ENCODE measurements around the gene ABCD3.
"Not testable (repeated sequence)": the region's sequence is repeated elsewhere in the genome, so short reads cannot be mapped to it uniquely, and the experiment has no call there.

ABCD3 gene

DNA sequence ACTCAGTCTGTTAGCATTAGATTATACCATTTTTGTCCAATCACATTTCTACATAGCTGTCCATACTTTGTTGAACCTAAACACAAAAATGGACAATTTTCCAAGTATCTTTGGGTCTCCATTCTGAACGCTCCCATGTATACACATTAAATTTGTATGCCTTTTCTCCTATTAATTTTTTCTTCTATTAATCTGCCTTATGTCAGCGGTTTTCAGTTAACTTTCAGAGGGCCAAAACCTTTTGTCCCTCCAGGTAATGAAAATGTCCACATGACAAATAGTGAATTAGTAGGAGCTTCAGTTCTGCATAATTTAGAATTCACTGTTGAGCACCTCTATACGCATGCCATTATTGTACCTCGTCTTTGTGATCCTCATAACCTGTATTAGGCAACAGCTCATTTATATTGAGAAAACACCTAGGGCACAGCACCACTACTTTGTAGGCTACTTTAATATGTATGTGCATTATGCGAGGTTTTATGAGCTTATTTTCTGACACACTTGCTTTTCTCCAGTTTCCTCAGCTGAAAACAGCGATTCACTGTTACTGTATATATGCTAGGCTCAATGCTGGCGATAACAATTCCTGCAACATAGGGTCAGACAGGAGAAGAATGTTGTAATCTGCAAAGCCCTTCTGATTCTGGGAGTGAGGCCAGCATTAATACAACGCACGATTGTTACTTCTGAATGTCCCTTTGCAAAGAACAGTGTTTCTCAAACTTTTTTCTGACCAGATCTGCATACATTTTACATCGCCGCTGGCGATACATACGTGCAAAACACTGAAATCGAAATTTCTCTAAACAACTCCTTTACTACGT is 1.1 kb upstream of the ABCD3 start:
- DNase-seq: no peak

GRCh38 chr1:94417728-94417977 is 536 bp upstream of the ABCD3 start:
- DNase-seq: no peak

GRCh38 chr1:94418664-94419655 is 771 bp downstream of the ABCD3 start:
- no peak for DNase-seq

- no peak for DNase-seq
Measured at GRCh38 chr1:94422115-94422820, 4.1 kb downstream of the ABCD3 start.

GRCh38 chr1:94425821-94426484 is 7.8 kb downstream of the ABCD3 start:
- no peak for DNase-seq

DNA sequence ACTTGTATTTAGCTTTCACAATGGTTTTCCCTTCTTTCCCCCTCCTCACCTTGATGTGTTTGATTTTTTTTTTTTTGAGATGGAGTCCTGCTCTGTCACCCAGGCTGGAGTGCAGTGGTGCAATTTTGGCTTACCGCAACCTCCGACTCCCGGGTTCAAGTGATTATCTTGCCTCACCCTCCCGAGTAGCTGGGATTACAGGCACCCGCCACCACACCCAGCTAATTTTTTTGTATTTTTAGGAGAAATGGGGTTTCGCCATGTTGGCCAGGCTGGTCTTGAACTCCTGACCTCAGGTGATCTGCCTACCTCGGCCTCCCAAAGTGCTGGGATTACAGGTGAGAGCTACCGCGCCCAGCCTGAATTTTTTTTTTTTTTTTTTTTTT is 8.3 kb downstream of the ABCD3 start:
- DNase-seq: not testable (repeated sequence)

DNA sequence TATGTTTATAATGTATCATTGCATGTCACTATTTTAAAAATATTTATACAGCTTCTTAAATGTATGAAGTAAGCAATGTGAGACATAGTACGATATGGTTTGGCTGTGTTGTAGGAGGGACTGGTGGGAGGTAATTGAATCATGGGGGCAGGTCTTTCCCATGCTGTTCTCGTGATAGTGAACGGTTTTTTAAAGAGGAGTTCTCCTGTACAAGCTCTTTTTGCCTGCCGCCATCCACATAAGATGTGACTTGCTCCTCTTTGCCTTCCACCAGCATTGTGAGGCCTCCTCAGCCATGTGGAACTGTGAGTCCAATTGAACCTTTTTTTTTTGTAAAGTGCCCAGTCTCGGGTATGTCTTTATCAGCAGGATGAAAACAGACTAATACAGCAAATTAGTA is 10.3 kb downstream of the ABCD3 start:
- no peak for DNase-seq

DNA sequence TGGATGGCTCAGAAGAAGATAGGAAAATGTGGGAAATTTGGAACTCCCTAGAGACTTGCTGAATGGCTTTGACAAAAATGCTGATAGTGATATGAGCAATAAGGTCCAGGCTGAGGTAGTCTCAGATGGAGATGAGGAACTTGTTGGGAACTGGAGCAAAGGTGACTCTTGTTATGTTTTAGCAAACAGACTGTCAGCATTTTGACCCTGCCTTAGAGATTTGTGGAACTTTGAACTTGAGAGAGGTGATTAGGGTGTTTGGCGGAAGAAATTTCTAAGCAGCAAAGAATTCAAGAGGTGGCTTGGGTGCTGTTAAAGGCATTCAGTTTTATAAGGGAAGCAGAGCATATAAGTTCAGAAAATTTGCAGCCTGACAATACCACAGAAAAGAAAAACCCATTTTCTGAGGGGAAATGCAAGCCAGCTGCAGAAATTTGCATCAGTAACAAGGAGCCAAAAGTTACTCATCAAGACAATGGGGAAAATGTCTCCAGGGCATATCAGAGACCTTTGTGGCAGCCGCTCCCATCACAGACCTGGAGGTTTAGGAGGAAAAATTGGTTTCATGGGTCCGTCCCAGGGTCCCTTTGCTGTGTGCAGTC is 10.8 kb downstream of the ABCD3 start:
- not testable (repeated sequence) for DNase-seq

GRCh38 chr1:94430066-94430465 is 11.9 kb downstream of the ABCD3 start:
- not testable (repeated sequence) for DNase-seq

DNA sequence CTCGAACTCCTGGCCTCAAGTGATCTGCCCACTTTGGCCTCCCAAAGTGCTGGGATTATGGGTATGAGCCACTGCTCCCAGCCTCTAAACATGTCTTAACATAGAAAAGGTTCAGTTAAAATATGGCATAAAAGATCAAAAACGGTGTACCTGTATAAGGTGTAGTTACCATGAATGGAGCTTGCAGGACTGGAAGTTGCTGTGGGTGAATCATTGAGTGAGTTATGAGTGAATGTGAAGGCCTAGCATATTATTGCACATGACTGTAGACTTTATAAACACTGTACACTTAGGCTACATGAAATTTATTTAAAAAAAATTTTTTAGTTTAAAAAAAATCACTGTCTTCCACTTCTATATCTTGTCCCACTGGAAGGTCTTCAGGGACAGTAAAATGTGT is 15.7 kb downstream of the ABCD3 start:
- no peak for DNase-seq

- DNase-seq: no peak
Measured at GRCh38 chr1:94434365-94435045, 16.3 kb downstream of the ABCD3 start.

- DNase-seq: no peak
Measured at GRCh38 chr1:94438692-94439276, 20.6 kb downstream of the ABCD3 start.

GRCh38 chr1:94440088-94440487 is 21.9 kb downstream of the ABCD3 start:
- no peak for DNase-seq

DNA sequence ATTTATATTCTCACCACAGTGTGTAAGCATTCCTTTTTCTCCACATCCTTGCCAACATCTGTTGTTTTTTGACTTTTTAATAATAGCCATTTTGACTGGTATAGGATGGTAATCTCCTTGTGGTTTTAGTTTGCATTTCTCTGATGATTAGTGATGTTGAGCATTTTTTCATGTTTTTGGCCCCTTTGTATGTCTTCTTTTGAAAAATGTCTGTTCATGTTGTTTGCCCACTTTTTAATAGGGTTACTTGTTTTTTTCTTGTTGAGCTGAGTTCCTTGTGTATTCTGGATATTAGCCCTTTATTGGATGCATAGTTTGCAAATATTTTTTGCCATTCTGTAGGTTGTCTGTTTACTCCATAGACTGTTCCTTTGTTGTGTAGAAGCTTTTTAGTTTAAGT is 24.9 kb downstream of the ABCD3 start:
- DNase-seq: not testable (repeated sequence)

DNA sequence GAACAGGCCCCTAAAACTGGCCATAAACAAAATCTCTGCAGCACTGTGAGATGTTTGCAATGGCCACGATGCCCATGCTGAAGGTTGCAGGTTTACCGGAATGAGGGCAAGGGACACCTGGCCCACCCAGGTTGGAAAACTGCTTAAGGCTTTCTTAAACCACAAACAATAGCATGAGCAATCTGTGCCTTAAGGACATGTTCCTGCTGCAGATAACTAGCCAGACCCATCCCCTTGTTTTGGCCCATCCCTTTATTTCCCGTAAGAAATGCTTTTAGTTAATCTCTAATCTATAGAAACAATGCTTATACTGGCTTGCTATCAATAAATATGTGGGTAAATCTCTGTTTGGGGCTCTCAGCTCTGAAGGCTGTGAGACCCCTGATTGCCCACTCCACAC is 26.6 kb downstream of the ABCD3 start:
- DNase-seq: not testable (repeated sequence)

DNA sequence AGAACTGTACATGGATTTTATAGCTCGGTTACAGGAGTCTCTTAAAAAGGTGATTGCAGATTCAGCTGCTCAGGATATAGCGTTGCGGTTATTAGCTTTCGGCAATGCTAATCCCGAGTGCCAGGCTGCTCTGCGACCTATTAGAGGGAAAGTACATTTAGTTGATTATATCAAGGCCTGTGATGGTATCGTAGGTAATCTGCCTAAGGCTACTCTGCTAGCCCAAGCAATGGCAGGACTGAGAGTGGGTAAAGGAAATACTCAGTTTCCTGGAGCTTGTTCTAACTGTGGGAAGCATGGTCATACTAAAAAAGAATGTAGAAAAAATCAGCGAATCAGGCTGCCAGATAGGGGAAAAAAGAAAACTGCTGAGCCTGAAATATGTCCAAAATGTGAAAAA is 27.5 kb downstream of the ABCD3 start:
- not testable (repeated sequence) for DNase-seq

DNA sequence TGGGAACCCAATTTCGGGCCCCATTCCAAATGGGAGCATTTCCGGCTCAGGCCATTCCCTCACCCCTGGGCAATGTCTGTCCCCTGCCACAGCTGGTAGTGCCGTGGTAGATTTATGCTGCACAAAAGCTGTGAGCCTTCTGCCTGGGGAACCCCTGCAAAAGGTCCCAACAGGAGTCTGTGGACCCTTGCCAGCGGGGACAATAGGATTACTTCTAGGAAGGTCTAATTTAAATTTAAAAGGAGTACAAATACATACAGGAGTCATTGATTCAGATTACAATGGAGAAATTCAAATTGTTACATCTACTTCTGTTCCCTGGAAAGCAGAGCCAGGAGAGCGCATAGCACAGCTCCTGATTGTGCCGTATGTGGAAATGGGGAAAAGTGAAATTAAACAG is 28.0 kb downstream of the ABCD3 start:
- not testable (repeated sequence) for DNase-seq

DNA sequence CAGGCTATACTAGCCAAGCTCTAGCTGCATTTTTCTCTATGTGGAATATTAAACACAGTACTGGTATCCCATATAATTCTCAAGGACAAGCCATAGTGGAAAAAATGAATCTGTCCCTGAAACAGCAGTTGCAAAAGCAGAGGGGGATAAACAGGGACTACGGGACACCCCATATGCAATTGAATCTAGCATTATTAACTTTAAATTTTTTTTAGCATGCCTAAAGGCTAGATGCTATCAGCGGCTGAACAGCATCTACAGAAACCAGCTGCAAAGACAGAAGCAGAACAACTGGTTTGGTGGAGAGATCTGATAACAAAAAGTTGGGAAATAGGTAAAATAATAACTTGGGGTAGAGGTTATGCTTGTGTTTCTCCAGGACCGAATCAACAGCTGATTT is 30.6 kb downstream of the ABCD3 start:
- DNase-seq: not testable (repeated sequence)

GRCh38 chr1:94456736-94457135 is 38.5 kb downstream of the ABCD3 start:
- no peak for DNase-seq

GRCh38 chr1:94462606-94463005 is 44.4 kb downstream of the ABCD3 start:
- no peak for DNase-seq

GRCh38 chr1:94463056-94463764 is 45.0 kb downstream of the ABCD3 start:
- DNase-seq: no peak

Data from activated gamma-delta T cell (primary cell).